HG02981 (cell line): ENCODE results near the gene ZNF341.

ENCODE experiments used
- ATAC-seq: cut with Tn5 transposase; IDR thresholded peaks from one replicate; pipeline ENCODE4 v1.9.1; 2021; ENCODE audit warnings: mild to moderate bottlenecking, moderate library complexity; ENCODE audit not compliant: unreplicated experiment

The ZNF341 gene

DNA sequence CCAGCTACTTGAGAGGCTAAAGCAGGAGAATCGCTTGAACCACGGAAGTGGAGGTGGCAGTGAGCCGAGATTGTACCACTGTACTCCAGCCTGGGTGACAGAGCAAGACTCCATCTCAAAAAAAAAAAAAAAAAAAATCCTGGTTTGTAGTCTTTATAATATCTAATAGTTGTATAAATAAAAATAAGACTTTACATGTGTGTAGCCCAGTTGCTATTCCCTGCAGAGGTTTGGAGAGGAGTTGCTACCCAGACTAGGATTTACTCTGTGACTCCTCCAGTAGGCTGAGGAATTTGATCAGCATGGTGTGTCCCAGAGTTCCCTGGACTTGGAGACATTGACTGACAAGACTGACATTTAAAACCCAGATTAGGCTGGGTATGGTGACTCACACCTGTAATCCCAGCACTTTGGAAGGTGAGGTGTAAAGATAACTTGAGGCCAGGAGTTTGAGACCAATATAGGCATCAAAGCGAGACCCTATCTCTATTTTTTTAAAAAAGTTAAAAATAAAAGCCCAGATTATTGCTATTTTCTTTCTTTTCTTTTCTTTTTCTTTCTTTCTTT lies 89.6 kb downstream of the ZNF341 start:
- no peak for ATAC-seq

- no peak for ATAC-seq
Observed at GRCh38 chr20:33822423-33822822, 90.6 kb downstream of the ZNF341 start.

DNA sequence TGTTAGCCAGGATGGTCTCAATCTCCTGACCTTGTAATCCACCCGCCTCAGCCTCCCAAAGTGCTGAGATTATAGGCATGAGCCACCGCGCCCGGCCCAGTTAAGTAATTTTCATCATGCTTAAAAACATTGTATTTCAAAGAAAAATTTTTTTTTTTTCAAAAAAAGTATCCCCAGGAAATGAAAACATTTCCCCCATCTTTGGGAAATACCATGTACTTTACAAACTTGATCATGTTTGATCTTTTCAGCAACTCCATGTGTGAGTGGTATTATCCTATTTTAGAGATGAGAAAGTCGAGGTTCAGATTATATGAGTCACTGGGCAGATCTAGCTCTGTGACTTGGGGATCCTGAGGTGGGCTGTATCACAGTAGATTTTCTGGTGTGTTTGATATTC lies 91.2 kb downstream of the ZNF341 start:
- ATAC-seq: no peak

DNA sequence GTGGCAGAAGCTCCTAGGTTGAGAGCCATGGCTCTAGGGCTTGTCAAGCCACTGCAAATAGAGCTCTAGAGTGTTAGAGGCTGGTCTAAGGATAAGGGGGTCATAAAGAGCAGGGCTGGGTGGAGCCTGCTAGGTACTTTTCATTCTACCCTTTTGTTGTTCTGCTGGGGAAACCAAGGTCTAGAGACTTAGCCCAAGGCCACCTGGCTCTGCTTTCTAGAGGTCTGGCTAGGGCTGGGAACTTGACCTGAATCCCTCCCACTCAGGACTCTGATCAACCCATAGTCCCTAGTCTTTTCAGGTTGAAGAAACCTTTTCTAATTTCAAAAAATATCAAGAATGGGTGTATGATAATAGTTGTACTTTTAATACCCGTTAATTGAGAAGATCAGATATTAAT lies 93.1 kb downstream of the ZNF341 start:
- ATAC-seq: no peak

- ATAC-seq: no peak
Observed at GRCh38 chr20:33825340-33826269, 93.8 kb downstream of the ZNF341 start.

GRCh38 chr20:33826270-33826897 lies 94.6 kb downstream of the ZNF341 start:
- no peak for ATAC-seq

GRCh38 chr20:33827109-33827508 lies 95.3 kb downstream of the ZNF341 start:
- ATAC-seq: no peak

- no peak for ATAC-seq
Observed at GRCh38 chr20:33827634-33828325, 96.0 kb downstream of the ZNF341 start.

- ATAC-seq: no peak
Observed at GRCh38 chr20:33828326-33828844, 96.6 kb downstream of the ZNF341 start.

DNA sequence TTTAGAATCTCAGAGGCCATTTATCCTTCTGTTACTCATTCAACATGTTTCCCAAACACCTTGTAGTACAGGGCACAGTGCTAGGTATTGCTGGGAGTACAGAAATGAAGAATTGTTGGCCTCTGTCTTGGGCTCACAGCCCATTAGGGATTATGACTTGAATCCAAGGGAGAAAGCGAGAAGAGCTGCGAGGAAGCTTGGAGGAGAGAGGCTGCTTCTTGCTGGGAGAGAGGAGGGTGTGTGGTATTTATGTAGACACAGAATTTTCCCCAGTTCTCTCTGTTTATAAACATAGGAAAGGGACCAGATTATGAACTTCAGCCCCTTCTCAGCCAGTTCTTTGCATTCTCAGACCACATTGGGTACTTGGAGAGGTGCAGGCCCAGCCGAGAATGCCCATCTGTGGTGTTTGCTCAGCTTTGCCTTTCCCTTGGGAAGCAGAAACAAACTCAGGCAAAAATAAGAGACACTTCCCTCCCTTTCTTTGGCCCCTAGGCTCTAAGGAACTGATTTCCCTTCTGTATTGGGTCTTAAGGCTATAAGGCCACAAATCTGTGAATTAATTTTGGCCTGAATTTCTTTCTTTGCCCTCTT lies 97.3 kb downstream of the ZNF341 start:
- no peak for ATAC-seq

GRCh38 chr20:33829636-33830035 lies 97.8 kb downstream of the ZNF341 start:
- no peak for ATAC-seq

DNA sequence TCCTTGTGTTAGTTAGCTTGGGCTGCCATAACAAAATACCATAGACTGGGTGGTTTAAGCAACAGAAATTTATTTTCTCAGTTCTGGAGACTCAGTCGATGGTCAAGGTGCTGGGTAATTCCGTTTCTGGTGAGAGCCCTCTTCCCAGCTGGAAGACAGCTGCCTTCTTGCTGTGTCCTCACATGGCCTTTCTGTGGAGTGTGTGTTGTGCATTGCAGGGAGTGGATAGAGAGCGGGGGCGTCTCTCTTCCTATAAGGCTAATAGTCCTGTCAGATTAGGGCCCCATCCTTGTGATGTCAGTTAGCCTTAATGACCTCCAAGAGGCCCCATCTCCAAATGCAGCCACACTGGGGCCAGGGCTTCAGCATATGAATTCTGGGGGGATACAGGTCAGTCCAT lies 98.6 kb downstream of the ZNF341 start:
- no peak for ATAC-seq

- no peak for ATAC-seq
Observed at GRCh38 chr20:33832103-33832804, 100.5 kb downstream of the ZNF341 start.

DNA sequence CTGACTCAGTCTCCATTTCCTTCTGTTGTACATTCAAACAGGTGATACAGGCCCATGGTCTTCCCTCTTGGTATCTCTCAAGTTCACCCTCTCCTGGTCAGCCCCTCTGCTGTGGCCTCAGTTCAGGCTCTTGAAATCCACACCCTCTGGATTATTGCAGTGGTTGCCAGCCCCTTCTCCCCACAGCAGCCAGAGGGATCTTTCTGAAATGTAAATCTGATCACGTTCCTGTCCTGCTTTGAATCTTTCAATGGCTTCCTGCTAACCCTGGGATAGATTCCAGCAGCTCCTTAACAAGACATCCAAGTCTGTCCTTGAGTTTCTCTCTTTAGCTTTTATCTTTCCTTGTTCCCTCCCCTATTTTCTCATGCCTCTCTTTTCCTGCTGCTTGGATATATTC lies 101.5 kb downstream of the ZNF341 start:
- ATAC-seq: no peak

DNA sequence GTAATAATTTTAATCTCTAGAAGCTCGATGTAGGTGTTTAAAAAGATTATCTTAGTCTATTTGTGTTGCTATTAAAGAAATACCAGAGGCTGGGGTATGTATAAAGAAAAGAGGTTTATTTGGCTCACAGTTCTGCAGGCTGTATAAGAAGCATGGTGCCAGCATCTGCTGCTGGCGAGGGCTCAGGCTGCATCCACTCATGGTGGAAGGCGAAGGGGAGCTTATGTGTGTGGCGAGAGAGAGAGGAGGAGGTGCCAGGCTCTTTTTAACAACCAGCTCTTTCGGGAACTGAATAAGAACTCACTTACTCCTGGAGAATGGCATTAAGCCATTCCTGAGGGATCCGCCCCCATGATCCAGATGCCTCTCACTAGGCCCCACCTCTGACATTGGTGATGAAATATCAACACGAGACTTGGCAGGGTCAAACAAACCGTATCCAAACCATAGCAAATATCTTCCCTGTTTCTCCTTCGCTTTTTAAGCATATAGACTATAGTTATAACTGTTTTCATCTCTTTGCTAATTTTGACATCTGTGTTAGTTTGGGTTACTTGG lies 103.9 kb downstream of the ZNF341 start:
- no peak for ATAC-seq

GRCh38 chr20:33836277-33836676 lies 104.5 kb downstream of the ZNF341 start:
- ATAC-seq: no peak

DNA sequence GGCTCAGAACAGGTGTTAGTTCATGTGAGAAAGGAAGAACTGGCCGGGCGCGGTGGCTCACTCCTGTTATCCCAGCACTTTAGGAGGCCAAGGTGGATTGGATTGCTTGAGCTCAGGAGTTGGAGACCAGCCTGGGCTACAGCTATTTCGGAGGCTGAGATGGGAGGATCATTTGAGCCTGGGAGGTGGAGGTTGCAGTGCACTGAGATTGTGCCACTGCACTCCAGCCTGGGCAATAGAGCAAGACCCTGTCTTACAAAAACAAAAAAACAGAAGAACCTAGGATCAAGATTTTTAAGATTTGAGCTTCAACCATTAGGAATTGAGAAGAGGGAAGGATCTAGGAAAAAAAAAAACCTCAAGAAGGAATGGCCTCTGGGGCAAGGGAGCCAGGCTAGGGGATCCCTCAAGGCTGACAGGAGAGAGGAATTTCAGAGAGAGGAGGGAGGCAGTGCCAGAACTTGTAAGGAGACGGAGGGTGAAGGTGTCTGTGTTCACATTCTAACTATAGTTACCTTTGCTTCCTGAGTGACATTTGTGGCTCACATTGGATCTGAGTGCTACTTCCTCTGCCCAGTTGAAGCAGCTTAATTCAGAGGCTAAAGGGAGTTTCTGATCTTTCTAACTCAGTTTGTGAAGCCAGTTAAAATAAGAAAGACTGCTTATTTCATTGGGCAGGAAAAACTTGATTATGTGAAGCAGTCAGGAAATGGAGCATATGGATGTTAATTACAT lies 105.5 kb downstream of the ZNF341 start:
- no peak for ATAC-seq

- no peak for ATAC-seq
Observed at GRCh38 chr20:33838035-33838864, 106.5 kb downstream of the ZNF341 start.
